Fibroblast of peridontal ligament (primary cell): ENCODE data around the gene VWA7.

Source experiments
- DNase-seq: peaks from one replicate; pipeline ENCODE4 v3.0.0-alpha.2; 2010; ENCODE audit errors: extremely low read depth

The VWA7 gene

DNA sequence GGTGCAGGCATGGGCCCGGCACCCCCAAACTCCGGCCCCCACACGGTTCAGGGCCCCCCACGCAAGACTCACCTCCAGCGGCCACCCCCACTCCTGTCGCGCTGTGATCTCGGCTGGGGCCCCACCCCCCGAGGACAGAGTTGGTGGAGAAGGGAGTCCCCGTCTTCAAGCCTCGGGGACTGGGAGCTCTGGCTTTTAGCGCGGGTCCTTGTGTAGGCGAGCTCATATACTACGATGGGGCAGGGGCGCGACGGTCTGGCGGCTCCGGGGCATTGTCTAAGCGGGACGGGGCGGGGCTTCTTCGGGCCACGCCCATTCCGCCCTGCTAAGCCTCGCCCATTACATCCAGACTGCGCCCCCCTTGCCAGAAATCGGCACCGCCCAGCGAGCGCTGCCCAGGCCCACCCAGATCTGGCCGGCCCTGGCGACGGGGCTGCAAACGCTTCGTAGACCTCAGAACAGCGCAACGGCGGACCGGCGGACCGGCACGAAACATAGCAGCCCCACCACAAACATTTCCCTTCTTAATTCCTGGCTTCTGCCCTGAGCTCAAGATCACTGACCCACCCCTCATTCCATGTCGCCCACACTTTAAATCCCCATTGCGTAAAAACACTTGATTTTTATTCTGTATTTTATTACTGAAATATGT, 47.0 kb downstream of the VWA7 start:
- peak; percentile 89 for DNase-seq

- DNase-seq = peak; percentile 90
Observed at GRCh38 chr6:31729515-31729978, 47.6 kb downstream of the VWA7 start.

- no peak for DNase-seq
Observed at GRCh38 chr6:31728767-31729514, 48.2 kb downstream of the VWA7 start, which contains the start of gene DDAH2. TSS of gene DDAH2 (minus strand) at chr6:31729299. CDS start at chr6:31729161, 138 bp downstream.

GRCh38 chr6:31727717-31728671, 49.1 kb downstream of the VWA7 start:
- DNase-seq = no peak

DNA sequence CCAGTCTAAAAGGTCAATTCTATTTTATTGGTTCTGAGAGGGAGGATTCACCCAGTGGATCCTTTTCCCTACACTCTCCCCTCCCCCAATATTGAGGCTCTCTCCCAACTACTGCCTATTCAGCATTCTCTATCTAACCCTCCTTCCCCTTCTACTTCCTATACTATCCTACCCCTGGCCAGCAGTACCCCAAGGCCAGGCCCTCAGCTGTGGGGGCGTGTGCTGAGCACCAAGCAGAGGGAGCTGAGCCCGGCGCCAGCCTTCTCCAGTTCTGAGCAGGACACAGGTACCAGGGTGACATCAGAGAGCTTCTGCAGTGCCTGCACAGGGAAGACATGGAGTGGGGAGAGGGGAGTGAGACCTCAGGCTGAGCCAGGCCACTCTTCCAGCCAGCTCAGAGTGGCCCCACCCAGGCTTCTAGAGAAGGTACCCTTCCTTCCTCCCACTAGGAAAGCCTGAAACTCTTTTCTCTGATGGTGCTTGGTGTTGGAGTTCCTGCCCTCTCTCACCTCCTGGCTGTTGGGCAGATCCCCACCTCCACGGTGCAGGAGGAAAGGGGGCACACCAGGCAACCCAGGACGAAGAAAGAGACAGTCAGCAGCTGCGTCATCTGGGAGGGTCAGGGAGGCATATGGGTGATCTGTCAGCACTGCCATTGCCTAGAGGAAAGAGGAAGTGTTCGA, 50.0 kb downstream of the VWA7 start:
- no peak for DNase-seq

- no peak for DNase-seq
Observed at GRCh38 chr6:31725502-31726350, 51.4 kb downstream of the VWA7 start.

DNA sequence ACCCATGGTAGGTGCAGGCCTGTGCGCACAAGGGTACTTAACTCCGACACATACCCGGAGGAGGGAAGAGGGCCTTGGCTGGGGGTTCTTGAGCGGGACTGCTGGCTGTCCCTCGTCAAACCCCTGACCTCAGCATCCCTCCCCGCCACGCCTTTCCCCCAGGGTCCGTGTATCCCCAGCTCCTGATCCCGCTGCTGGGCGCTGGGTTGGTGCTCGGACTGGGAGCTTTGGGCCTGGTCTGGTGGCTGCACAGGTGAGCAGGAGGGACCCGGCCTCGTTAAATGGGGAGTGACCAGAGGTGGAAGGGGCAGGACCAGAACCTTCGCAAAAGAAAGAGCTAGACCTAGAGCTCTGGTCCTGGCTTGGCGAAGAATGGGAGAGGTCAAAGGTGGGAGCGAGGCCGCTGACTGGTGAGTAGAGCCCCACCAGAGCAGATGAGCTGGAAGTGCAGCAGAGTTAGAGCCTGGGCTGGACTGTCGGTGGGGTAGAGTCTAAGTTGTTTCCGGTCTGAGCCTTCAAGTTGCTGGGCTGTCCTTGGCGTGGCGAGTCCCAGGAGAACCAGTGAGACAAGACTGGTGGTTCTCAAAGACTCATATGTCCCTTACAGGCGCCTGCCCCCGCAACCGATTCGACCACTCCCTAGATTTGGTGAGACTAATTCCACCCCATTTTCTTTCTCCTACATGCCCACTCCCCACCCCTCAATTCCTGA, 53.0 kb downstream of the VWA7 start:
- no peak for DNase-seq

GRCh38 chr6:31723245-31723979, 53.7 kb downstream of the VWA7 start, which contains the start of gene MPIG6B:
TSS of gene MPIG6B (plus strand) at chr6:31723373. CDS start at chr6:31723384, 11 bp downstream.
- DNase-seq = no peak

DNA sequence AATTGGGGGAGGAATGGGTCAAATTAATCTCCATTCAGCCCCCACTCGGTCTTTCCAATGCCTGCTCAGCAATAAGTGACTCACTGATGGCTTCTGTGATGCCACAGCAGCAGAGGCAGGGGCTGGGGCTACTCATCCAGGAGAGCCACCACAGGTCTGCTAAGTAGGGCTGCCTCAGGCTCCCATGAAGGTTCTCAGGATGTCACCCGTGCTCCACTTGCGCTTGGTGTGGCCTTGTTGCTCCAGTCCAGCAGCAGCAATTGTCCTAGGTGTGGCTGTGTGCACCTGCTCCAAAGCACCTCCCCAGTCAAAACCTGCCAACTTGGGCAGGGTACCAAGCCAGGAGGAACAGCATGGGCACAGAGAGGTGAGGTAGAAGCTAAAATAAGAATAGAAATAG, 55.0 kb downstream of the VWA7 start:
- DNase-seq = no peak

DNA sequence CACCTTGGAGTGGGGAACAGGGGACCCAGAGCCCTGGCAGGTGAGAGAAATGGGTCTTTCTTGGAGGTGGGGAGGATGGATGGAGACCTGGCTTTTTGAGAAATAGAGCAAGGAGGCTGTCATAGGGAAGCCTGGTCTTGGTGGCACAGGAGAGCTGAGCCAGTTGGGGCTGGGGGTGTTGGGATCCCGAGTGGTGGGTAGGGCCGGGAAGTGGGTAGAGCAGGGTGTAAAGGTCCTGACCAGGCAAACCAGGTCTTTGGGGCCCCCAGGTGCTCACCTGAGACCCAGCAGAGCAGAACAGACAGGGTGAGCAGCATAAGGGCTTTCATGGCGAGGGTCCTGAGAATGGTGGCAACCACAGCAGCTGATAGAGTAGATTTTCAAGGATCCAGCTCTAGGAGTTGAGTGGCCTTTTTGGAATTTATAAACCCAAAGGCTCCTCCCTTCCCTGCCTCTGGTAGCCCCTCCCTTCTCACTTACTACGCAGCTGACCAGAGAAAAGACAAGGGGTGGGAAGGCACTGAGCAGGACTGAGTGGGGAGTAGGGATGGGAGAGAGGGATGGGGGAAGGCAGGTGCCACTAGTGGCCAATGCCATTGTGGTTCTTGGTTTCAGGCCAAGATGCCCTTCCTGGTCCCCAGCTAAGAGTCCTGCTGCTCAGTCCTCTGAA, 55.6 kb downstream of the VWA7 start, which contains the start of gene LY6G6C:
Gene LY6G6C, minus strand, starts transcription at position 396 of the 670 bp plus-strand sequence. Its CDS starts 67 bp downstream, at position 329.
- no peak for DNase-seq

- no peak for DNase-seq
Observed at GRCh38 chr6:31720196-31720770, 56.8 kb downstream of the VWA7 start.

- DNase-seq = no peak
Observed at GRCh38 chr6:31719001-31719400, 58.1 kb downstream of the VWA7 start.

- no peak for DNase-seq
Observed at GRCh38 chr6:31718265-31718664, 58.9 kb downstream of the VWA7 start.

DNA sequence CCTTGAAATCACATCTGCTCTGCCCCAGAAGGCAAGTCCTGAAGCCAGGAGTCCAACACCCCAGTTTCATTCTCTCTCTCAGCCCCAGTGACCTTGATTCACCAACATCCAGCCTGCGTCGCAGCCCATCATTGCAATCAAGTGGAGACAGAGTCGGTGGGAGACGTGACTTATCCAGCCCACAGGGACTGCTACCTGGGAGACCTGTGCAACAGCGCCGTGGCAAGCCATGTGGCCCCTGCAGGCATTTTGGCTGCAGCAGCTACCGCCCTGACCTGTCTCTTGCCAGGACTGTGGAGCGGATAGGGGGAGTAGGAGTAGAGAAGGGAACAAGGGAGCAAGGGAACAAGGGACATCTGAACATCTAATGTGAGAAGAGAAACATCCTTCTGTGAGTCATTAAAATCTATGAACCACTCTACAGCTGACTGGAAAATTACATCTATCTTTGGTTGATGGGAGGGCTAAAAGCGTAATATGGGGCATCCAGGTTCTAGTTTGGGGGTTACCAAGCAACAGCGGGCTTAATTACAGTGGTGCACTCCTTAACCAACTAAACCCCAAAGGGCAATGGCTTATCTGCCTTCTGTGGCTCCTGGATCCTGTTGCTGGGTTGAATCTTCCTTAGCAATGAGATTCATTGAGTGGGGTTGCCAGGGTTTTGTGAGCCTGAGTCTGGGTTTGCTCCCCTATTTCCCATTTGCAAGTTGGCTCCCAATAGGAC, 59.5 kb downstream of the VWA7 start:
- no peak for DNase-seq
